ENCODE measurements around the gene KLHL40.

The KLHL40 gene

DNA sequence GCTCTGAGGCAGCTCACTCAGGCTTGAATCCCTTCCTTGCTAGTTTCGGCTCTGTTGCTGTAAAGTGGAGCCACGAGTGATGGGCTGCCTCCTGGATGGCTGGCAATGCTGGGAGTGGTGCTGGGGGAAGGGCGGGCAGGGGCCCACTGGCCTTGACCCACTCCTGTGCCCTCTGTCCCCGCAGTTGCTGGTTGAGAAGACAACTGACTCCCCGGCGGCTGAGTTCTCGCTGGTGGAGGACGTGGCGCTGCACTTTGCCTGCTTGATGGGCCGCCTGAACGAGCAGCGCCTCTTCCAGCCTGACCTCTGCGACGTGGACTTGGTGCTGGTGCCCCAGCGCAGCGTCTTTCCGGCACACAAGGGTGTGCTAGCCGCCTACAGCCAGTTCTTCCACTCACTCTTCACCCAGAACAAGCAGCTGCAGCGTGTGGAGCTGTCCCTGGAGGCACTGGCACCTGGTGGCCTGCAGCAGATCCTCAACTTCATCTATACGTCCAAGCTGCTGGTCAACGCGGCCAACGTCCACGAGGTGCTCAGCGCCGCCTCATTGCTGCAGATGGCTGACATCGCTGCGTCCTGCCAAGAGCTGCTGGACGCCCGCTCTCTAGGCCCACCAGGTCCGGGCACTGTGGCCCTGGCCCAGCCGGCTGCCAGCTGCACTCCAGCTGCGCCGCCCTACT, 27.1 kb upstream of the KLHL40 start:
- DNase-seq = no peak

DNA sequence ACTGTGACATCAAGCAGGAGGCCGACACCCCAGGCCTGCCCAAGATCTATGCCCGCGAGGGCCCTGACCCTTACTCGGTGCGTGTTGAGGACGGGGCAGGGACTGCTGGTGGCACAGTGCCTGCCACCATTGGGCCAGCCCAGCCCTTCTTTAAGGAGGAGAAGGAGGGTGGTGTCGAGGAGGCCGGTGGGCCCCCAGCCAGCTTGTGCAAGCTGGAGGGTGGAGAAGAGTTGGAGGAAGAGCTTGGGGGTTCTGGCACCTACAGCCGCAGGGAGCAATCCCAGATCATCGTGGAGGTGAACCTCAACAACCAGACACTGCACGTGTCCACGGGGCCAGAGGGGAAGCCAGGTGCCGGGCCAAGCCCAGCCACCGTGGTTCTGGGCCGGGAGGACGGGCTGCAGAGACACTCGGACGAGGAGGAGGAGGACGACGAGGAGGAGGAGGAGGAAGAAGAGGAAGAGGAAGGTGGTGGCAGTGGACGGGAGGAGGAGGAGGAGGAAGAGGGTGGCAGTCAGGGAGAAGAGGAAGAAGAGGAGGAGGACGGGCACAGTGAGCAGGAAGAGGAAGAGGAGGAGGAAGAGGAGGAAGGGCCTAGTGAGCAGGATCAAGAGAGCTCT, 26.5 kb upstream of the KLHL40 start:
- no peak for DNase-seq

DNA sequence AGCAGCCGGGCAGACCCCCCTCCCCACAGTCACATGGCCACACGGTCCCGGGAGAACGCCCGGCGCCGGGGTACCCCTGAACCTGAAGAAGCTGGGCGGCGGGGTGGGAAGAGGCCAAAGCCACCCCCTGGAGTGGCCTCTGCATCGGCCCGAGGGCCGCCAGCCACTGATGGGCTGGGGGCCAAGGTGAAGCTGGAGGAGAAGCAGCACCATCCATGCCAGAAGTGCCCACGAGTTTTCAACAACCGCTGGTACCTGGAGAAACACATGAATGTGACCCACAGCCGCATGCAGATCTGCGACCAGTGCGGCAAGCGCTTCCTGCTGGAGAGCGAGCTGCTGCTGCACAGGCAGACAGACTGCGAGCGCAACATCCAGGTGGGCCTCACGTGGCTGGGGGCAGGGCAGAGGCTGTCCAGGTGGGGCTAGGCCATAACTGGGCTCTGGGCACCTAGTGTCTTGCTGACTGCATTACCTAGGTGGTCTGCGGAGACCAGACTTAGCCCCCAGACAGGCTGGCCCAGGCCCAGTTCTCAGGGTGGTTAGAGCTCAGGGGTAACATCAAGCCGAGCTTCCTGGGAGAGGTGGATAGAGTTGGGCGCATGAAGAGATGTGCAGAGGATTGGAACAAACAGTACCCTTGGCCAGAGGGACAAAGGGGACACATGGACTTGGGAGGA, 25.7 kb upstream of the KLHL40 start:
- DNase-seq = no peak

DNA sequence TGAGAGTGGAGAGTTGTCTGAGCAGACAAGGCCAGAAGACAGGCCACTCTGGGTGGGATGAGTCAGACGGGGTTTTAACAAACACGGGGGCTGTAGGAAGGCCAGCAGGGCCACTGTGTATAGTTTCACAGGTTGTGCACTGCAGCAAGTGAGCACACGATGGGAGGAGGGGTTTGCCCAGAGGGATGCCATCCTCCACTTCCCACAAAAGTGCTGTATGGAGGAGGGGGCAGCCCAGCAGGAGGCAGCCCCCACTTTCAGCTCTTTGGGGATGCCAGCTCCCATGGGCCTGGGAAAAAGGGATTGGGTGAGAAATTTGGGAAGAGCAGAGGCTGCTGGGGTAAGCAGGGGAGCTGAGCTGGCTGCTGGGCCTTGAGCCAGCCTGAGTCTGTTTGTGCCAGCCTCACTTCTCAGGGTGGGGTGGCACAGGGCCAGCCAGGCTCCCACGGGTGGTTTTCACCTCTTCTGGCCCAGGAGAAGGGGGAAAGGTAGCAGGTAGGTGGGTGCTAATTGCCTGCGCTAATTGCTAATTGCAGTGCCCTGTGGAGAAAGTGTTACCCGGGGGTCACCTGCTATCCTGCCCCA, 25.1 kb upstream of the KLHL40 start:
- DNase-seq = no peak

DNA sequence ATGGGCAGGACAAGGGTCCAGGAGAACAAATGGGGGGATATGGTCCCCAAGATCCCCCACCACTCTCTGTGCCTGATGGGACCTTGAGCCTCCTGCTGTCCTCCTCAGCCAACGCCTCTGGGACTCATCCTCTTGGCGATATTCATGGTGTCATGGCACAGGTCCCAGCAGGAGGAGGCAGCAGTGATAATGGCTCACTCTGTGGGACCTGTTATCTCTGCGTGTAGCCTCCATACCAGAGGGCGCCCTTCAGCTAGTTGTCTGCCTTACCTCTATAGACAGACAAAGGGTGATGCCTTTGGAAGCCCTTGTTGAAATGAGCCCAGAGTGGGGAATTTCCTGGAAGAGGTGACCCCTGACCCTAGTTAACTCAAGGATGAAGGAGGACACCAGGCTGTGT, 24.4 kb upstream of the KLHL40 start:
- DNase-seq = no peak

DNA sequence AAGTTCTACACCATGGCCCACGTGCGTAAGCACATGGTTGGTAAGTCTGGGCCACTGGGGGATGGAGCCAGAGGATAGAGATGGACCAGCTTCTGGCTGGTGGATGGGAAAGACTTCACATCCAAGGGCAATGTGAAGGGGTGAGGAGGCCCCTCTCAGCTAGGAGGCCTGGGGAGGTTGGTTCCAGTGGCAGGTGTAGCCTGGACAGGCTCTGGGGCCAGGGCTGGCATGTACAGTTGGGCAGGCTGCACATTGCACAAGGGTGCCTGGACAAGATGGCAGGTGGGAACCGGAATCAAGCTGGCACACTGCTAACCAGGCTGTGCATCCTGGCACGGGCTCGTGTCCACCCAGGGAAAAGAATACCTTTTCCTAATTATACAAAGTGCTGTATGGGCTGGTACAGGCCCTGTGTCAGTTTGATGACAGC, 23.7 kb upstream of the KLHL40 start:
- DNase-seq = no peak

DNA sequence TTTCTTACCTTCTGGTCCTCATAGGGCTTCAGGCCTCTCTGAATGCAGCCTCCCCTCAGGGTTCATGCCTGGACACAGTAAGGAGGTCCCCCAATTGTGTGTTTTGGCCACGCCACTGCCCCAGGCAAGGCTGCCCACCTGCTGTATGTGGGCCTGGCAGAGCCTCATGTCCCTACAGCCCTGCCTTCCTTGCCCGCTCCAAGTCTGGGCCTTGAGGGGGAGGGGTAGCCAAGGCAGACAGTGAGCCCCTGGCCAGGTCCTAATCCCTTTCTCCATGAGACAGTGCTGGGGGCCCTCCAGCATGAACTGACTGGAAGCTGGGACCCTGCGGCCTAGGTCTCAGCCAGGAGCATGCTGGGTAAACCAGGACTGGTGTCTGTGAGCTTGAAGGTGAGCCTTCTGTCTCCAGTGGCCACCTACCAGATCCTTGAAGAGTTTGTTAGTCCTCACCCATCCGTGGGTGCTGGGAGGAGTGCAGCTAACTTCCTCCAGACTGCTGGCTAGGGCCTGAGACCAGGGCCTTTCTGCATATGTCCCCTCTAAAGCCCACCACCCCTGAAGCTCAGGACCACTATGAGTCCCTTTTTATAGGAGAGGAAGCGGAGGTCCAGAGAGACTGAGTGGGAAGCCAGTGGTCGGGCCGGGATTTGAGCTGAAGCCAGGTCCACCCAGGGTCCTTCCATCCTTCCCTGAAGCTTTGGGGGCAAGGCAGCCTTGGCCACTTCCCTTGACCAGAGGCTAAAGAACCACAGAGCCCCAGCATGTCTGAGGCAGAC, 23.1 kb upstream of the KLHL40 start:
- DNase-seq = no peak

DNA sequence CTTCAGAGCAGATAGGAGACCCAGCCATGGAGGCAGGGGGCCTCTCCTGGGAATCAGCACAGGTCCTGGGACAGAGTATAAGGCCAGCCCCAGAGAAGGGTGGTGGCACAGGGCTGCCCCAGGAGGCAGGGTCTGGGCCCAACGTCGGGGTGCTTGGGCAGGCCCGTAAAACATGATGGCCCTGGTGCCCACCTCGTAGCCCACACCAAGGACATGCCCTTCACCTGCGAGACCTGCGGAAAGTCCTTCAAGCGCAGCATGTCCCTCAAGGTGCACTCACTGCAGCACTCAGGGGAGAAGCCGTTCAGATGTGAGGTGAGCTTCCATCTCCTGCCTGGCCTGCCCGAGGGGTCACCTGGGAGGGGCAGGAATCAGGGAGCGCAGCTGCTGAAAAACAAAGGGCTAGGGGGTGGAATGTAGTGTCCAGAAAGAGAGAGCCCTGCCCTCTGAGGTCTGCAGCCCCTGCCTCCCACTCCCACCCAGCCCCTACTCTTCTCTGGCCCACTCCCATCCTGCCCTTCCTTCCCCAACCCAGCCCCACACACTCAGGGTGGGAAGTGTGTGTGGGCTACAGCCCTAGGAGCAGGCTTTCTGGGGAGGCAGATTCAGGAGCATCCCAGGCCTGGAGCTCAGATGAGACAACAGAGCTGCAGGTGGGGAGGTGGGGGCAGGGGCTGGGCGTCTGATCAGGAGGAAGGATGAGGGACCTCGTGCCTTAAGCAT, 22.4 kb upstream of the KLHL40 start:
- DNase-seq = no peak

DNA sequence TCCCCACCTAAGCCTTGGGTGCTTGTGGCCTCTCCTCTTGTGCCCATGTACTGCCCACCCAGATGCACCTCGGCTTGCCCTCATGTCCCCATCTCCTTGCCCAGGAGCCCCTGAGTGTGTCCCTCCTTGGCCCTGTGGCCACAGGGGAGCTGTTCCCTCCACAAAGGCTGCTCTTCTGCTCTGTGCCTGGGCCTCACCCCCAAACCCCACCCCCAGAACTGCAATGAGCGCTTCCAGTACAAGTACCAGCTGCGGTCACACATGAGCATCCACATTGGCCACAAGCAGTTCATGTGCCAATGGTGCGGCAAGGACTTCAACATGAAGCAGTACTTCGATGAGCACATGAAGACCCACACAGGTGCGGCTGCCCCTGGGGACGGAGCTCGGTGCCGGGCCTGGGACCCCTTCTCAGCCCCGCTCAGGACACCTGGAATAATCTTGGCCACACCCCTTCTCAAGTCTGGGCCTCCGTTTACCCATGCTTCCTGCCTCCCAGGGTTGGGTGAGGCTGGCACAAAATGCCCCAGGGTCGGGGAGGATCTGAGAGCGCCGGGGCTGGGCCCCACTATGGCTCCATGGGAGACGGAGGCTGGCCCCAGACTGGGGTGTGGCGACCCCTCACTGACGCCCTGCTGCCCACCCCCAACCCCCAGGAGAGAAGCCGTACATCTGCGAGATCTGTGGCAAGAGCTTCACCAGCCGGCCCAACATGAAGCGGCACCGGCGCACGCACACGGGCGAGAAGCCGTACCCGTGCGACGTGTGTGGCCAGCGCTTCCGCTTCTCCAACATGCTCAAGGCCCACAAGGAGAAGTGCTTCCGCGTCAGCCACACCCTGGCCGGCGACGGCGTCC, 21.5 kb upstream of the KLHL40 start:
- DNase-seq = no peak

DNA sequence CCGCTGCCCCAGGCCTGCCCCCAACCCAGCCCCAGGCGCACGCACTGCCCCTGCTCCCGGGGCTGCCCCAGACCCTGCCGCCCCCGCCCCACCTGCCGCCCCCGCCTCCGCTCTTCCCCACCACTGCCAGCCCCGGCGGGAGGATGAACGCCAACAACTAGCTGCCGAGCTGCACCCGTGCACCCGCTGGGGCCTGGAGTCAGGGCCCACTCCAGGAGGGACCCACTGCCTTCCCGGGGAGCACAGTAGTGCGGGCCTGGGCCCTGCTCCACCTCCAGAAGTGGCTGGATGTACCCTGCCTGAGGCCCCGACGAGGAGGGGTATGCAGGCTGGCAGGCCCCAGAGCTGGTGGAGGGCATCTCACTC, 20.9 kb upstream of the KLHL40 start:
- no peak for DNase-seq

DNA sequence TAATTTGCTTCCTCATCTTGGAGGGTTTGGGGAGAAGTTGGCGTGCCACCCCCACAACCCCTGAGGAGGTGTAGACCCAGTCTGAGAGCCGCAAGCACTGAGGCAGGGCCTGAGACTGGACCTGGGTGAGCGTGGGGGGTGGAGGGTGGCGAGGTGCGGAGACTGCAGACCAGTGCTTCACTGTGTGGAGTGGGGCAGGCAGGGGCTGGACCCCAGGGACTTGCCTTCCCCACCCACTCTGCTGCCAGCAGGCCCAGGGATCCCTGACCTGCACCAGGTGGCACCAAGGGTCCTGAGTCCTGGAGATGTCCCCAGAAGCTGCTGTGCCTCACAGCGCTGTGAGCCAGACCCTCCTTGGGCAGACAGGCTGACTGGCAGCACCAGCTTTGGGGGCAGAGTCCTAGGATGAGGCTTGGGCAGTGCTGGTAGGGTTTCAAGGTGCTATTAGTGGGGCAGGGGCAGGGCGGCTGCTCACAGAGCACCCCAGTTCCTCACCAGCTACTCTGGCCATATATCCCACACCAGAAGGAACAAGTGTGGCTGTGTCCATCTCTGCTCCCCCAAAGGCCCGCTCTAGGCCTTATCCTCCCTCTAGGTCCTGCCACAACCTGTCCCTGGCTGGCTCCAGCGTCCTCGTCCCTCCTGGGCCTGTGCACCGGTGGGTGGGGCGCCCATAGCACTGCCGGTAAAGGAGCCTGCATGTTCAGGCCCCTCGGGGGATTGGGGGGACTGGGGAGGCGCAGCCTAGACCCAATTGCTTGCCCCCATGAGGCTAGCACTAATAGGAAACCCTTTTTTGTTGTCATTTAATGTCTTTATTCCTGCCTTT, 20.1 kb upstream of the KLHL40 start:
- no peak for DNase-seq

DNA sequence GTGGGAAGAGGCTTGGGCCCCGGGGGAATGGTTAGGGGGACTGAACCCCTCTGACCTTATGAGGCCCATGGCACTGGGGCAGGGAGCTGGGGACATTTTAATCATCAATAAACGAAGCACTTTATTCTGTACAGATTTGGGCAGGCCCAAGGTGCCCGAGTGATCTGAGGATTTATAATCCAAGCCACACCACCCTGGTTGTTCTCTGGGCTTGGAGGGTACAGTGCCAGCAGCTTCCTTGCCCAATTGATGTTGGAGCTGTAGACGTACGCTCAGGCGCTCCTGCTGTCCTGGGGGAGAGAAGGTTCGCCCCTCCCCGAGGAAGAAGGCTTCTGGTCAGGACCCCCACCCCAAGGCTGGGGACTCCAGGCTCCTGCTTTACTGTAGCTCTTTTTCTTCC, 19.3 kb upstream of the KLHL40 start:
- DNase-seq = no peak

DNA sequence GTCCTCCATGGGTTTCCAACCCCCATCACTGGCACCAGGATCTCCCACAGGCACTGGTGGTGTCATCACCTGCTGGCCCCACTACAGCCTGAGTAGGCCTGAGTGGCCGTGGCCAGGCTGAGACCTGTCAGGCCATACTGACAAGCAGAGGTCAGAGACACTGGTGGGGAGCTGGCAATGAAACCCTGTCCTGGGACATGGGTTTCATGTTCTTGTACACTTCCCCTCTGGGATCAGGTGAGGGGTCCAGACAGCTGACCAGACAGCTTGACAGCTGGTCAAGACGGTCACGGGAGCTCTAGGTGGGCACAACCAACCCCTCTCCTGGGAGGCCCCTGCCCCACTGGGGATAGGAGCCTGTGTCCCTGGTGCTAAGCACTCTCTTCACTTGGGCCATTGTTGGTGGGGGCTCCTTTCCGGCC, 18.7 kb upstream of the KLHL40 start:
- DNase-seq = no peak

DNA sequence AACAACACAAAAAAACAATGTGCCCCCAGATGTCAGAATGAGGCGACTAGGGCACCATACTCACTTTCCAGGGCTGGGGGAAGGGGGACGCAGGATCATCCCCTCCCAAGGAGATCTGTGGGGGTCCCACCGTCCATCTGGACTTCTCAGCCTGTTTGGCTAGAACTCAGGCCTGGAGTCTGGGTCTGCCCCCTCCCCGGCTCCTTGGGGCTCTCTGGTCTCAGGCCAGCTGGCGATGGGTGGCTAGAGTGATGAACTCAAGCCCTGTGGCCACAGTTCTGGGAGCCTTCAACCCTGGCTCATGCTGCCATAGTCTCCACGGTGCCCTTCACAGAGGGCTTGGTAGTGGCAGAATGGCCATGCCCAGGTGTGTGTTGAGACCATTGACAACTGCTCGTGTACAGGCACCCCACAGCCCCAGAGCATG, 18.2 kb upstream of the KLHL40 start:
- no peak for DNase-seq

DNA sequence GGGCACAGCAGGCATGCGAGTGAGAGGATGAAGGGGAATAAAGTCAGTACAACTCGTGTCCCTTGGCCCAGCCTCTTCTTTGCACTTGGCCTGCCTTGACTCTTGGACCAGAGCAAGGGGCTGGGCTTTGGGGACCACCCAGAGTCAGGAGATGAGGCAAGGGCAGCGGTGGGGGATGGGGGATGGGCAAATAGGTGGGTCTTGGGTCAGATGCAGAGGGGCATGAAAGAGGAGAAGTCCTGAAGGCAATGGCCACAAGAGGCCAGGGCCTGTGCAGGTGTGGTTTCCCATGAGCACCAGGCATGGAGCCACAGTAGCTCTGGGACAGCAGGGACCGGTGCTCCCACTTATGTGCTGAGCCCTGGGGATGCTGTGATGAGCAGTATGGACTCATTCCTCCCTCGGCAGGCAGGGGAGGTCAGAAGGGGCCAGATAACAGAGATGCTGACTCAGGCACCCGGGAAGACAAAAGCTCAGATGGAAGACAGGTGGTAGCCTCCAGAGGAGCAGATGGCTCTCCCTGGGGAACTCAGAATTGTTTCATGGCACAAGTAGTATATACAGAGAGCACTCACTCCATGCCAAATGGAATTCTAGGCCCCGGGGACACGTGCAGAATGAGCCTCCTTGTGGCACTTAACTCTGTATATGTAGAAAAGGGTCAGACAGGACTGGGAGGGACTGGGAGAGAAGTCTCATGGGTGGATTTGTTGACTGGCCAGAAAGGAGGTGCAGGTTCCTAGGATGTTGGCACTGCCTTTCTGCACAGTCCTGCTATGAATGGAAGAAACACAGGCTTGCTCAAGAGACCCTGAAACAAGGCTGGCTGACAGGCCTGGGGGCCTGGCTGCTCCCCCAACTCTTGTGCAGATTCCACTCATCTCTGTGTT, 17.6 kb upstream of the KLHL40 start:
- DNase-seq = no peak

DNA sequence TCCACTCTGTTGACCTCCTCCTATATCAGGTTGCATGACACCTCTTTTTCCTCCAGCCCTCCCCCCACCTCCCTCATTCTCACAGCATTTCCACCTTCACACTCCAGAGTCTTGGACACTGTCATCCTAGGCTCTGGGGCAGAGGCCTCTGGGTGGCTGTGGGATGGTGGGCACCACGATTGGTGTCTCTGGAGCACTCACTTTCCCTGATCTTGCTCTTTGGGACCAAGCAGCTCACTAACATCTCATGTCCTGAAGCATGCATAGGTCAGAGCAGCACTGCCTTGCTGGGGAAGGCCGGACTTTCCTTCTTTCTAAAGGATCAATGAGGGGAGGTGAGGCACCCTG, 16.9 kb upstream of the KLHL40 start:
- no peak for DNase-seq

DNA sequence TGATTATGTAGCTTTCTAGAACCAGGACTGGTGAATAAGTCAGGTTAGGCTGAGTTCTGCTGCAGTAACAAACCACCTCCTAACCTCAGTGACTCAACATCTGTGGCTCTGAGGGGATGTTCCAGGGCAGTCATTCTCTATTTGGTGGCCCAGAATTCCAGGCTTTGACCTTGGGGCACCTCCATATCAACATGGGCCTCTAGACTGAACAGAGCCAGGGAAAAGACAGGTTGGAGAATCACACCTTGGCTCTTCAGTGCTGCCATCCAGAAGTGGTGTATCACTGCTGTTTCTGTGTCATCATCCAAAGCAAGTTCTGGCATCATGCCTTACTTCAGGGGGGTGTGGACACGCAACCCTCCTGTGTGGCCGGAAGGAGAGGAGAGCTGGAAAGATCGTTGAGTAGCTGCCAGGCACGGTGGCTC, 16.5 kb upstream of the KLHL40 start:
- no peak for DNase-seq

DNA sequence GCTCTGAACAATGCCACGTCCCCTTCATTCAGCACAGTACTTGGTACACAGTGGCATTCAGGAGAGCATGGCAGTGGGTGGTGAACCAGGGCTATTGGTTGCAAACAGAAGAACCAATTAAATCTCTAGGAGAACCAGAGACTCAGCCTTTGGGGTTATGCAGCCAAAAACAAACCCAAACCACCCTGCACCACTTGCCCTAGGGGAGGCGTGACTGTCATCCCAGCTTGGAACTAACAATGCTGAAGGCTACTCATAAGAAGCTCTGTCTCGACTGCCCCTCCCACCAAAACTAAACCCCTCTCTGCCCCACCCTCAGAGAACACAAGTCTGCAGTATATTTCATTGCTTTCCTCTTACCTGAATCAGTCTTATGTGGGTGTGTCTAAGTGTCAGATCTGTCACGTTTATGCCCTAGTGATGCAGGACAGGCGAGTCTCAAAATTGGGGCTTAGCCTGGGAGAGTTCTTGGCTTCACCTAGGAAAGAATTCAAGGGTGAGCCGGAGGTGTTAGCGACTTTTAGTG, 15.2 kb upstream of the KLHL40 start:
- DNase-seq = no peak

DNA sequence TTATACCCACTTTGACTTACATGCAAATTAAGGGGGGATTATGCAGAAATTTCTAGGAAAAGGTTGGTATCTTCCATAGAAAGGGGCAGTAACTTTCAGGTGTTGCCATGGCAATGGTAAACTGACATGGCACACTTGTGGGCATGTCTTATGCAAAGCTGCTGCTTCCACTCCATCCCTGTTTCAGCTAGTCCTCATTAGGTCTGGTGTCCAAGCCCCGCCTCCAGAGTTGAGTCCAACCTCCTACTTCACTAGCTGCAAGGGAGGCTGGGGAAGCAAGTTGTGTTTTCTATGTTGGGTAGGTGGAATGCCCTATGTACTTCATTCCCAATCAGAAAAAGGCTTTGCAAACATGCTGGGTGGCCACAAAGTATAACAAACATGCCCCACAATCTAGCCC, 14.7 kb upstream of the KLHL40 start:
- no peak for DNase-seq

All from DMS79 treated with DMSO at 0.1 percent for 48 hours (cell line).